HEK293T (cell line): Measurements from ENCODE around the gene CCDC7.

ENCODE experiments used
- BHLHE40 ChIP-seq: fragments of 450-650 bp; IDR thresholded peaks from 2 replicates; pipeline ENCODE4 v1.6.1; 2016; ENCODE audit warnings: mild to moderate bottlenecking, moderate library complexity, borderline replicate concordance
- FOXK2 ChIP-seq: fragments of 450-650 bp; IDR thresholded peaks from 2 replicates; pipeline ENCODE4 v1.6.1; 2016; ENCODE audit warnings: mild to moderate bottlenecking
- LEF1 ChIP-seq: fragments of 450-650 bp; IDR thresholded peaks from 2 replicates; pipeline ENCODE4 v1.6.1; 2017; ENCODE audit warnings: mild to moderate bottlenecking, borderline replicate concordance
- SP1 ChIP-seq: fragments of 450-650 bp; IDR thresholded peaks from 2 replicates; pipeline ENCODE4 v1.6.1; 2017

DNA sequence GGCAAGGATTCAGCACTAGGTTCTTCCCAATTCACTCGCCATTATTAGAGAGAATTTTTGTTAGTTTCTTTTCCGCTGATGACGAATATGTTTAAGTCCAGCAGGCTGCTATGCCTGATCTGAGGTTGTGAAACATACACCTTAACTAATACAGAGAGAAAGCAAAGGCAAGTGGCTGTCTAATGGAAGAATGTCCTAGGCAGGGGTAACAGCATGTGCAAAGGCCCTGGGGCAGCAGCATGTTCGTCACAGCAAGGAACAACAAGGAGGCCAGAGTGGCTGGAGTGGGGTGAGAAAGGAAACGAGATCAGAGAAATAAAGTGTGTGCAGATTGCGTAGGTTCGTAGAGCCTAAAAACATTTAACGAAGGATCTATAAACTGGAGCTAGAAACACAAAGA lies 35.4 kb upstream of the CCDC7 start:
- TF ChIP-seq BHLHE40 (no peak), SP1 (no peak), FOXK2 (no peak), LEF1 (no peak)
